OCI-LY3 (cell line): ENCODE data around the gene MBNL1.

Experiments
- CTCF ChIP-seq: fragments of 200-600, 300-600 bp; sonication (generic); IDR thresholded peaks from 2 replicates; pipeline ENCODE4 v1.5.1; 2014; ENCODE audit warnings: antibody characterized with exemption, low read length, low read depth
- EZH2phosphoT487 ChIP-seq: fragments of 200-600 bp; shearing (Covaris generic); IDR thresholded peaks from 2 replicates; pipeline ENCODE4 v1.6.1; 2018; ENCODE audit warnings: antibody characterized with exemption, mixed run types, low read depth

DNA sequence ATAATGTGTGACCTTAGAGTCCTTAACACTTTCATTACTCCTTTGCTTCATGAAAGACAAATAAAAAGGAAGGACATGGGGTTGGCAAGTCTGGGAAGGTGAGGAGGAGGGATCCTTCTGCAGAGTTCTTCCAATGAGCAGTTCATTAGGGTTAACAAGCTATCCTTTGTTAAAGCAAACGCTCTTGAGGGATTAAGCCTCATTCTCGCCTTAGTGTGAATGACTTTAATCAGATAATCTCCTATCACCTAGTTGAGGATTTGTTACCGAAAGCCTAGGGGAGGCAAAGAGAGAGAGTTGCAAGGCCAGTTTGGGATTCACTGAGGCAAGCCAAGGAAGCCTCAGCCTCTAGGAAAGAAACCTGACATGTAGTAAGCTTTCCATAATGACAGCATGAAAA lies 7.4 kb upstream of the MBNL1 start:
- TF ChIP-seq CTCF (no peak), EZH2phosphoT487 (no peak)
